Colonic mucosa (tissue), 4 donors: ENCODE data around the gene CNTRL. TPM values are rescaled to one million over a fixed set of nuclear protein-coding genes. Genes with fewer than 3 reads are reported as not detected.

ENCODE experiments used
- DNase-seq: peaks from one replicate; pipeline ENCODE4 v3.0.0-alpha.2; 2020
- H3K27ac ChIP-seq: fragments of 200-600 bp; one replicate; pipeline ENCODE4 v1.8.0; 2021
- H3K27me3 ChIP-seq: fragments of 200-600 bp; one replicate; pipeline ENCODE4 v1.8.0; 2021
- H3K36me3 ChIP-seq: fragments of 200-600 bp; one replicate; pipeline ENCODE4 v1.8.0; 2021
- H3K4me1 ChIP-seq: fragments of 200-600 bp; one replicate; pipeline ENCODE4 v1.8.0; 2021; ENCODE audit warnings: mild to moderate bottlenecking
- H3K4me3 ChIP-seq: fragments of 200-600 bp; one replicate; pipeline ENCODE4 v1.8.0; 2021
- H3K9ac ChIP-seq, 2 donors: one replicate each; pipeline ENCODE4 v1.7.0; 2013; ENCODE audit warnings: control low read depth in 2 of 2, low read depth in 2 of 2, low read length in 2 of 2
- H3K9me3 ChIP-seq: fragments of 200-600 bp; one replicate; pipeline ENCODE4 v1.8.0; 2021
- intact Hi-C: fragments of 100-400 bp; cut with DNase I; formaldehyde crosslinking; loops from one replicate; pipeline ENCODE4 v1.14.1; 2022
- total RNA-seq, 2 donors: library from RNA; stranded (reverse); fragmentation: NEBNext Ultra II Directional in 1 of 2; extraction: Animal tissue kit (Norgen Biotek cat#: 25700) in 1 of 2; gene quantifications; one replicate each; pipeline ENCODE4 v1.2.1, GENCODE V29; 2021
- TF ChIP-seq, protein P1 (sequence below): fragments of 200-600 bp; IDR thresholded peaks from one replicate; pipeline ENCODE4 v1.8.0; 2022; ENCODE audit warnings: antibody characterized with exemption, mild to moderate bottlenecking
- donor health status: healthy.
- donor health status: DM: no; HTN: no; CAD: no.
- donor health status: DM: no; HTN: no; CAD: no.

Gene CNTRL
- total RNA-seq, 2 donors from 2014 or later, result 6.1 to 11.3 TPM

DNA sequence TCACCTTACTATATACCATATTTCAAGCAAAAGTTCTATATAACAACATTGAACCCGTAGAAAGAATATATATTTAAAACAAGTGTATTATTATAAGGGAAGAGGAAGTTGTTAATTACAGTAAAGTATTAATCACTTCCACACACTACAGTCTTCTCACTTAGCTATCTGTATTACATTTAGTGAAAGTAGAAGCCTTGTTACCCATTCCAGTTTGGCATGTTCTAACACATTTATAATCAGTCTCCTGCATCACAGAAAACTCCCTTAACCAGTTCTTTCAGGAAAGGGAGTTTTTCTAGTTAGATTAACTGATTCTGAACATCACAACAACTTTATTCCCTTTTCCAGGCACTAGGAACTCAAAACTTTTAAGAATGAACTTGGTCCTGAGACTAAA lies 120.0 kb downstream of the CNTRL start:
- TF ChIP-seq, protein P1, sequence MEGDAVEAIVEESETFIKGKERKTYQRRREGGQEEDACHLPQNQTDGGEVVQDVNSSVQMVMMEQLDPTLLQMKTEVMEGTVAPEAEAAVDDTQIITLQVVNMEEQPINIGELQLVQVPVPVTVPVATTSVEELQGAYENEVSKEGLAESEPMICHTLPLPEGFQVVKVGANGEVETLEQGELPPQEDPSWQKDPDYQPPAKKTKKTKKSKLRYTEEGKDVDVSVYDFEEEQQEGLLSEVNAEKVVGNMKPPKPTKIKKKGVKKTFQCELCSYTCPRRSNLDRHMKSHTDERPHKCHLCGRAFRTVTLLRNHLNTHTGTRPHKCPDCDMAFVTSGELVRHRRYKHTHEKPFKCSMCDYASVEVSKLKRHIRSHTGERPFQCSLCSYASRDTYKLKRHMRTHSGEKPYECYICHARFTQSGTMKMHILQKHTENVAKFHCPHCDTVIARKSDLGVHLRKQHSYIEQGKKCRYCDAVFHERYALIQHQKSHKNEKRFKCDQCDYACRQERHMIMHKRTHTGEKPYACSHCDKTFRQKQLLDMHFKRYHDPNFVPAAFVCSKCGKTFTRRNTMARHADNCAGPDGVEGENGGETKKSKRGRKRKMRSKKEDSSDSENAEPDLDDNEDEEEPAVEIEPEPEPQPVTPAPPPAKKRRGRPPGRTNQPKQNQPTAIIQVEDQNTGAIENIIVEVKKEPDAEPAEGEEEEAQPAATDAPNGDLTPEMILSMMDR, result no peak
- Histone ChIP-seq H3K9ac (no peak overlapping the region), H3K4me3 (no peak overlapping the region), H3K27ac (no peak overlapping the region), H3K27me3 (no peaks in the 10 kb centered on the region), H3K9me3 (no peaks in the 10 kb centered on the region), H3K4me1 (peaks cover 17% of the 10 kb centered on the region), H3K36me3 (no peaks in the 10 kb centered on the region)
- intact Hi-C loops, result no loop called here
- DNase-seq, result no peak

DNA sequence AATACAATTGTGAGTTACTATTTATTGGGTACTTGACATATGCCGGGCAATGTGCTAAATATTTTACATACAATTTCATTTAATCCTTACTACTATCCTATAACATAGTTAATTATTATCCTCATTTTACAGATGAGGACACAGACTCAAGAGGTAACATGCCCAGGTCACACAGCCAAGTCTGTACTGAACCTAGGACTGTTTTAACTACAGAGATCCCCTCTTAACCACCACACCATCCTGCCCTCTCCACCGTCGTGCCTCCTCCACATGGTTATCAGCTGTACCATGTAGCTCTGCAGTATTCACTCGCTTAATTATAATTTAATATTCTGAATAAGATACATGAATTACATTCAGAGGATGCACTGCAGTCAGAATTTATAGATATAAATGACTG lies 121.6 kb downstream of the CNTRL start:
- DNase-seq, result no peak

DNA sequence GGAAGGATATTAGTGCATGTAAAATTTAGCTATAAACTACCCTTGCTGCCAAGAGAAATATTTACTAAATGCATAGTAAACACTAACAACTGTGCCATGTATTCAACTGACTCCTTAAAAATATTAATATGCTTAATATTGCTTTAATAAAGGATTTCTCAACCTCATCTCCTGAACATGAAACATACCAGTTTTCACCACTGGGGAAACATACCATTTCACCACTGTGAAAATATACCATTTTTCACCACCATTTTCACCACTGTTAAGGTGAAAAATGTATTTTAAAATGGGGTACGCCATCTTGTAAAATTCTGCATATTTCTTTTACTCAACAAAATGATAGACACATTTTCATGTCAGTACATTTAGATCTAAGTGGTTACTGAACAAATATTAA lies 122.4 kb downstream of the CNTRL start:
- Histone ChIP-seq H3K27me3 (no peaks in the 10 kb centered on the region), H3K9ac (no peak overlapping the region), H3K36me3 (no peaks in the 10 kb centered on the region), H3K4me3 (no peak overlapping the region), H3K4me1 (peaks cover 21% of the 10 kb centered on the region), H3K9me3 (no peaks in the 10 kb centered on the region), H3K27ac (no peak overlapping the region)
- intact Hi-C loops, result no loop called here
- DNase-seq, result no peak
- TF ChIP-seq, protein P1, result no peak

More for the DNA sequence above, 121.6 kb downstream of the CNTRL start:
- Histone ChIP-seq H3K9ac (no peak overlapping the region), H3K27ac (no peak overlapping the region), H3K36me3 (no peaks in the 10 kb centered on the region), H3K9me3 (no peaks in the 10 kb centered on the region), H3K4me1 (peaks cover 21% of the 10 kb centered on the region), H3K27me3 (no peaks in the 10 kb centered on the region), H3K4me3 (no peak overlapping the region)
- TF ChIP-seq, protein P1, result no peak
- intact Hi-C loops, result no loop called here

DNA sequence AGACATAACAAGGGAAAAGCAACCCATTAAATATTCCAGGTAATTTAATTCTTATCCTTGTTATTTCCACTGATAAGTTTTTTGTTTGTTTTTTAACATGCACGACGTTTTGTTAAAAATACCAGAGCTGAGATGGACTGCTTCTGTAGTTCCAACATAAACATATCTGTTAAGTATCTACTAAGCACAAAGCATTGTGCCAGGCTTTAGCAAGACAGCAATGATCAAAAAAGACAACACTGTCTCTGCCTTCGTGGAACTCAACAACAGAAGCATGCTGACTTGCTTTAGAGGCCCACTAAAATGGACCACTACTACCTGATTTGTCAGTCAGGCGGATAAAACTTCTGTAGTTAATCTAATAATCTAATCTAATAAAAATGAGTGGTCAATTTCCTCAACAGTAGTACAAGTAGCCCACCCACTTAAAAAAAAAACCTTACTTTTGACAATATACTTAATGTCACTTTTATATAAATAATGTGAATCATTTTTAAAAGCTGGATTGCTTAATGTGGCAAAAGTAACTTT lies 123.8 kb downstream of the CNTRL start:
- no peaks in the 10 kb centered on the region for H3K27me3 ChIP-seq
- peaks cover 26% of the 10 kb centered on the region for H3K4me1 ChIP-seq
- no peaks in the 10 kb centered on the region for H3K36me3 ChIP-seq
- intact Hi-C loops, result no loop called here
- no peaks in the 10 kb centered on the region for H3K9me3 ChIP-seq
- no peak overlapping the region for H3K9ac ChIP-seq
- H3K27ac ChIP-seq, result no peak overlapping the region
- no peak for DNase-seq
- TF ChIP-seq, protein P1, result no peak
- no peak overlapping the region for H3K4me3 ChIP-seq

DNA sequence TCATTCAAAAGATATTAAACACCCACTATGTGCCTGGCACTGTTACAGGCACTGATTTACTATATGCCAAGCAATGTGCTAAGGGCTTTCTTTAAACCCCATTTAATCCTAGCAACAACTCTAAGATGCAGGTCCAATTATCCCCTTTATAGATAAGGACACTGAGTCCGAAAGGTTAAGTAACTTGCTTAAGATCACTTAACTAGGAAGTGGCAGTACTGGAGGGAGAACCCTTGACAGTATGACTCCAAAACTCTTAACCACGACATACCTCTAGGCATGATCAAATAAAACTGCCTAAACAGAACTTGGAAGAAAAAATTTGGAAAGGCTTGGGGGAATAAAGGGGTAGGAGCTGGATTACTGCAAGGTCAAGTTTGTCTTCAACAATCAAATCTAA lies 125.2 kb downstream of the CNTRL start:
- Histone ChIP-seq H3K4me1 (peaks cover 26% of the 10 kb centered on the region), H3K27me3 (no peaks in the 10 kb centered on the region), H3K4me3 (peak overlapping the region; percentile 84), H3K9ac (peak overlapping the region in 1 of 2 donors; percentile 95), H3K9me3 (no peaks in the 10 kb centered on the region), H3K27ac (peak overlapping the region; percentile 97), H3K36me3 (no peaks in the 10 kb centered on the region)
- intact Hi-C loops, result no loop called here
- DNase-seq, result no peak
- TF ChIP-seq, protein P1, result no peak
